Osteocyte (in vitro differentiated cells): ENCODE data around the gene DIP2A. TPM values are rescaled to one million over a fixed set of nuclear protein-coding genes. Genes with fewer than 3 reads are reported as not detected.

Source experiments
- DNase-seq: peaks from one replicate; pipeline ENCODE4 v3.0.0; 2021; ENCODE audit warnings: mixed read lengths; ENCODE audit not compliant: unreplicated experiment; ENCODE audit errors: extremely low spot score
- H3K27ac Mint-ChIP-seq: one replicate; pipeline ENCODE4 v1.8.0; 2021; ENCODE audit warnings: mild to moderate bottlenecking, mixed read lengths; ENCODE audit not compliant: unreplicated experiment
- H3K27me3 Mint-ChIP-seq: one replicate; pipeline ENCODE4 v1.8.0; 2021; ENCODE audit warnings: mixed read lengths; ENCODE audit not compliant: unreplicated experiment
- H3K36me3 Mint-ChIP-seq: one replicate; pipeline ENCODE4 v1.8.0; 2021; ENCODE audit warnings: mixed read lengths; ENCODE audit not compliant: unreplicated experiment
- H3K4me1 Mint-ChIP-seq: one replicate; pipeline ENCODE4 v1.8.0; 2021; ENCODE audit warnings: mixed read lengths; ENCODE audit not compliant: unreplicated experiment
- H3K4me3 Mint-ChIP-seq: one replicate; pipeline ENCODE4 v1.8.0; 2021; ENCODE audit warnings: mild to moderate bottlenecking, moderate library complexity, mixed read lengths; ENCODE audit not compliant: unreplicated experiment
- H3K9me3 Mint-ChIP-seq: one replicate; pipeline ENCODE4 v1.8.0; 2021; ENCODE audit warnings: mixed read lengths; ENCODE audit not compliant: unreplicated experiment
- total RNA-seq: library from RNA; stranded (reverse); gene quantifications from 2 replicates; pipeline ENCODE4 v1.2.1, GENCODE V29; 2021
- TF ChIP-seq, protein P1 (sequence below): fragments of 200-600 bp; sonication (generic); IDR thresholded peaks from 2 replicates; pipeline ENCODE4 v1.5.0; 2021; ENCODE audit warnings: antibody characterized with exemption, mild to moderate bottlenecking, moderate library complexity

Gene DIP2A
- total RNA-seq, 1 donor from 2014 or later, result 43.0 TPM

DNA sequence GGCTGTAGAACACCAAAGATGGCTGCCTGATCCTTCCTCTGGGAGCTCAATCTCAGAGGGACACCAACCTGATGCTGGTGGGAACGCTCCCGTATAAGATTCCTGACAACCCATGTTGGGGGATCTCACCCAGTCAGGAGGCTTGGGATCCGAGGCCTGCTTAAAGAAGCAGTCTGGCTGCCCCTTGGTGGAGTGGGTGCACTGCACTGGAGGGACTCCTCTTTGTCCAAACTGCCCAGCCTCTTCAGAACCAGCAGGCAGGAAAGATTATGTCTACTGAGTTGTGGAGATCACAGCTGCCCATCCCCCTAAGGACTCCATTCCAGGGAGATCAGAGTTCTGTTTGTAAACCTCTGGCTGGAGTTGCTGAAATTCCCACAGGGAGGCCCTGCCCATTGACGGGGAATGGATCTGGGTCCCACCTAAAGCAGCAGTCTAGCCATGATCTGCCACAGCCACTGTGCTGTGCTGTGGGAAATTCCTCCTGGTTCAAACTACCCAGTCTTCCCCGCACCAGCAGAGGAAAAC lies 123.2 kb downstream of the DIP2A start:
- H3K4me3 Mint-ChIP-seq, result no peak overlapping the region
- no peaks in the 10 kb centered on the region for H3K4me1 Mint-ChIP-seq
- H3K27ac Mint-ChIP-seq, result no peak overlapping the region
- TF ChIP-seq, protein P1, sequence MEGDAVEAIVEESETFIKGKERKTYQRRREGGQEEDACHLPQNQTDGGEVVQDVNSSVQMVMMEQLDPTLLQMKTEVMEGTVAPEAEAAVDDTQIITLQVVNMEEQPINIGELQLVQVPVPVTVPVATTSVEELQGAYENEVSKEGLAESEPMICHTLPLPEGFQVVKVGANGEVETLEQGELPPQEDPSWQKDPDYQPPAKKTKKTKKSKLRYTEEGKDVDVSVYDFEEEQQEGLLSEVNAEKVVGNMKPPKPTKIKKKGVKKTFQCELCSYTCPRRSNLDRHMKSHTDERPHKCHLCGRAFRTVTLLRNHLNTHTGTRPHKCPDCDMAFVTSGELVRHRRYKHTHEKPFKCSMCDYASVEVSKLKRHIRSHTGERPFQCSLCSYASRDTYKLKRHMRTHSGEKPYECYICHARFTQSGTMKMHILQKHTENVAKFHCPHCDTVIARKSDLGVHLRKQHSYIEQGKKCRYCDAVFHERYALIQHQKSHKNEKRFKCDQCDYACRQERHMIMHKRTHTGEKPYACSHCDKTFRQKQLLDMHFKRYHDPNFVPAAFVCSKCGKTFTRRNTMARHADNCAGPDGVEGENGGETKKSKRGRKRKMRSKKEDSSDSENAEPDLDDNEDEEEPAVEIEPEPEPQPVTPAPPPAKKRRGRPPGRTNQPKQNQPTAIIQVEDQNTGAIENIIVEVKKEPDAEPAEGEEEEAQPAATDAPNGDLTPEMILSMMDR, result no peak
- H3K9me3 Mint-ChIP-seq, result peaks cover 68% of the 10 kb centered on the region
- DNase-seq, result no peak
- peaks cover 75% of the 10 kb centered on the region for H3K36me3 Mint-ChIP-seq
- no peaks in the 10 kb centered on the region for H3K27me3 Mint-ChIP-seq

DNA sequence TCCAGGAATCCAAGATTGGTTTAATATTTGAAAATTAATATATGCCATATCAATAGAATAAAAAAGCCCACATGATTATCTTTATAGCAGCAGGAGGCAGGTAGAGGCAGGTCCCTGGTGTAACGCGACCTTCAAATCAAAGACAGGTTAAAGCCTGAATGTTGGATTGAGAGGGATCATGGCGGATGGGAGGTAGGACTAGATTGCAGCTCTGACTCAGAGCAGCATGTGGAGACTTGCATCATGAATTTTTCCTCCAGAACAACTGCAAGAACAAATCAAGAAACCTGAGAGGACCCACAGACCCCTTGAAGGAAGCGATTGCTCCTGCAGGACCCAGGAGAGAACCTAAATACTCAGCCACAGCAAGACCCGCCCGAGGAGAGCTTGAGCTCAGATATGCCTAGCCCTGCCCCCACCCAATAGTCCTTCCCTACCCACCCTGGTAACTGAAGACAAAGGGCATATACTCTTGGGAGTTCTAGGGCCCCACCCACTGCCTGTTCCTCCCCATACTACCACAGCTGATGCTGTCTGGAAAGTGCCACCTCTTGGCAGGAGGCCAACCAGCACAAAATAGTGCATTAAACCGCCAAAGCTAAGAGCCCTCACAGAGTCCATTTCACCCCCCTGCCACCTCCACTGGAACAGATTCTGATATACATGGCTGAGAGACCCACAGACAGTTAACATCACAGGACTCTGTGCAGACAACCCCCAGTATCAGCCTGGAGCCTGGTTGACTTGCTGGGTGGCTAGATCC lies 126.7 kb downstream of the DIP2A start:
- no peaks in the 10 kb centered on the region for H3K27me3 Mint-ChIP-seq
- no peaks in the 10 kb centered on the region for H3K4me1 Mint-ChIP-seq
- no peak overlapping the region for H3K27ac Mint-ChIP-seq
- H3K4me3 Mint-ChIP-seq, result no peak overlapping the region
- TF ChIP-seq, protein P1, result no peak
- H3K36me3 Mint-ChIP-seq, result peaks cover 55% of the 10 kb centered on the region
- DNase-seq, result no peak
- H3K9me3 Mint-ChIP-seq, result peaks cover 68% of the 10 kb centered on the region

DNA sequence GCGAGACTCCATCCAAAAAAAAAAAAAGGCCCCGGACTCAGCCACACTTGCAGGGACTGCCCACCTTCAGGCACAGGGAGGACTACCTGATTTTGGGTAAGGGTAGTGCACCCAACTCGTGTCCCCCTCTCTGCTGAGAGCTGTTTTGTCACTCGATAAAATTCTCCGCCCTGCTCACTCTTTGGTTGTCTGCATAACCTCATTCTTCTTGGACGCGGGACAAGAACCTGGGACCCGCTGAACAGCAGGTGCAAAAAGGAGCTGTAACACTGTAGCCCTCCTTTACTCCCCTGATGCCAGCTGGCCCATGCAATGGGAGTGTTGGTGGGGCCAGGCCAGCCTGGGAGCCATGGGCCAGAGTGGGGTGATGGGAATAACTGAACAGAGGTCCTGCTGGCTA lies 135.6 kb downstream of the DIP2A start:
- H3K27me3 Mint-ChIP-seq, result no peaks in the 10 kb centered on the region
- TF ChIP-seq, protein P1, result no peak
- H3K27ac Mint-ChIP-seq, result no peak overlapping the region
- DNase-seq, result no peak
- H3K4me3 Mint-ChIP-seq, result no peak overlapping the region
- H3K4me1 Mint-ChIP-seq, result peaks cover 3% of the 10 kb centered on the region
- H3K9me3 Mint-ChIP-seq, result peaks cover 36% of the 10 kb centered on the region
- peaks cover 5% of the 10 kb centered on the region for H3K36me3 Mint-ChIP-seq

DNA sequence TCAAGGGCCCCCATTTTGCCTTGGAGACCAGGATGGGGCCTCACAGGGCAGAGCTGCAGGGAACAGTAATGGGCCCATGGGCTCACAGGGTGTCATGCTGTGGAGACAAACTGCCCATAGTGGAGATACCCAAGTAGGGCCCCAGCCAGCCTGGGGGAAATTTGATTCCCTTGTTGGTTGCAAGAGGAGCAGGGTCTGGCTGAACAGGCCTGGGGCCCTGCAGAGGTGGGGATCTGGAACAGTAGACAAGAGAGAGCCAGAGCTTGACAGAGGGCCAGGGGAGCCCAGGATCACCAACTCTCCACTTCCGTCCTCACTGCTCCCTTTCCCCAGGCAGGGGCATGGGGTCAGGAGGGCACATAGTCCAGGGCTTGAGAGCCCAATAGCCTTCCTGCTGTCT lies 137.5 kb downstream of the DIP2A start:
- Mint-ChIP-seq H3K4me1 (peaks cover 10% of the 10 kb centered on the region), H3K9me3 (peaks cover 18% of the 10 kb centered on the region), H3K27me3 (no peaks in the 10 kb centered on the region), H3K4me3 (no peak overlapping the region), H3K36me3 (no peaks in the 10 kb centered on the region), H3K27ac (no peak overlapping the region)
- TF ChIP-seq, protein P1, result no peak
- no peak for DNase-seq

DNA sequence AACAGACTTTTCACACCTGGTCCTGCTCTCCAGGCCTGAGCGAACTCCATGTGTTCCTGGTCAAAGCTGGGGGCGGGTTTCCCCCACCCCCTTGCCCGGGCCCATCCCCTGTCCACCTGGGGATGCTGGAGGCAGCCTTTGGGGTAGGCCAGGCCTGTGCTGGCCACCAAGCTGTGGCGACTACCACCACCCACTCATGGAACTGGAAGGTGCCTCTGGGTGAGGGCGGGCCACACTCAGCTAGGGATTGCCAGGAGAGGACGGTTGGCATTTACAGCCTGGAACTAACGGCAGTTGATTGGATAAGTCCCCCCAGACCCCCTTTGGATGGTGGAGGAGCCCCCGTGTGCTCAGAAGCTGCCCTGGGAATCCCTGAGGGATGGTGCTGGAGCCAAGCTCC lies 138.3 kb downstream of the DIP2A start:
- Mint-ChIP-seq H3K27ac (no peak overlapping the region), H3K36me3 (no peaks in the 10 kb centered on the region), H3K27me3 (no peaks in the 10 kb centered on the region), H3K4me1 (peaks cover 10% of the 10 kb centered on the region), H3K4me3 (no peak overlapping the region), H3K9me3 (peaks cover 11% of the 10 kb centered on the region)
- no peak for DNase-seq
- TF ChIP-seq, protein P1, result no peak
